Stimulated activated CD8-positive, alpha-beta memory T cell treated with anti-CD3 and anti-CD28 coated beads, Interleukin-15, amount 100 ng/mL, for 48 hours (primary cell): ENCODE results near the gene PCDH19.

Source experiments
- DNase-seq, 2 donors: peaks; one replicate each; pipeline ENCODE4 v3.0.0-alpha.2; 2020; ENCODE audit warnings: low read depth in 2 of 2

Gene PCDH19

DNA sequence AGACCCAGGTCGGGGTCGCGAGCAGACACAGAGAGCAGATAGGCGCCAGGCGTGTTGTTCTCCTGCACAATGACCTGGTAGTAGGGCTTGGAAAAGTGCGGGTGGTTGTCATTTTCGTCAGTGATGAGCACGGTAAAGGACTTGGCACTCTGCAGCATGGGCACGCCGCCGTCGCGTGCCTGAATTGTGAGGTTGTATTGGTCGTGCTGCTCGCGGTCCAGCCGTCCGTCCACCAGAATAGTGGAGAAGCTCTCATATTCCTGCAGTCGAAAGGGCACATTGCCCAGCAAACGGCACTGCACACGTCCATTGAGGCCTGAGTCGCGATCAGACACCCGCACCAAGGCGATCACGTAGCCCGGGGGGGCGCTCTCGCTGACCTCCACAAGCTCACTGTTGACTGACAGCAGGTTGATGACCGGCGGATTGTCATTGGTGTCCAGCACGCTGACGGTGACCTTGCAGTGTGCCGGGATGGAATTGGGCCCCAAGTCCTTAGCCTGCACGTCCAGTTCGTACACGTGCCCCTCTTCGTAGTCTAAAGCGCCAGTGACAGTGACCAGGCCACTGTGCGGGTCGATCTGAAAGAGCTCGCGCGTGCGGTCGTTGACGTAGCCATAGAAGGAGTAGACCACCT is 2.8 kb downstream of the PCDH19 start:
- no peak for DNase-seq

DNA sequence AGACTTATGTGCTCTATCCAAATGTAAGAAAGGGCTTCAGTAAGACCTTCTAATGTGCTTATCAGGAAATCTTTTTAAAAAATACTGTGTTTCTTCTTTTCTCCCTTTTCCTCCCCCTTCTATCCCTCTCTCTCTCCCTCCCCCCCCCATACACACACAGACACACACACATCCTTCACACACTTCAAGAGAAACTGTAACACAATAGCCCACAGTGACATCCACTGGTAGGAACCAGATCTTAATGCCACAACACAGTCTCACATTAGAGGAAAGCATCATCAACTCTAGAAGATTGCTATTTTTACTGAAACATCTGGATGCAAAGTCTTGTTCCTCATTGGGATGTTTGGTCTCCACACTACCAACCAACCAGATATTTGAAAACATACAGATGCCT is 4.6 kb downstream of the PCDH19 start:
- DNase-seq, result no peak

DNA sequence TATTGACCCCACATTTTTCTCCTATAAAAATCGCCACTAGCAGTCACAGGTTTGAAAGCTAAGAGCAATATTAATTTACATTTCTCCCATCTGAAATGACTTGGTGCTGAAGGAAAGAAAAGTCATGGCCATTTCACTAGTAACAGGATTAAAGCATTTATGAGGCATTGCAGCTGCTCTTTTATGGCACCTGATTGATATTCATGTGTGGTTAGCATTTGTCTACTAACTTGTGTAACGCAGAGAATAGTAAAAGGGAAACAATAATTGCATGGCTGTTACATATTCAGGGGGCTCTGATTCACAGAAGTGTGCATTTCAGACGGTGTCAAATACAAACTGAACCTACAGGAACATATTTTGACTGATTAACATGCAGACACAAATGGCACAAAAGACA is 5.2 kb downstream of the PCDH19 start:
- DNase-seq, result no peak

- no peak for DNase-seq
These were observed 14.3 kb downstream of the PCDH19 start for GRCh38 chrX:100395781-100396180.

- DNase-seq, result no peak
These were observed 28.5 kb downstream of the PCDH19 start for GRCh38 chrX:100381619-100382018.

DNA sequence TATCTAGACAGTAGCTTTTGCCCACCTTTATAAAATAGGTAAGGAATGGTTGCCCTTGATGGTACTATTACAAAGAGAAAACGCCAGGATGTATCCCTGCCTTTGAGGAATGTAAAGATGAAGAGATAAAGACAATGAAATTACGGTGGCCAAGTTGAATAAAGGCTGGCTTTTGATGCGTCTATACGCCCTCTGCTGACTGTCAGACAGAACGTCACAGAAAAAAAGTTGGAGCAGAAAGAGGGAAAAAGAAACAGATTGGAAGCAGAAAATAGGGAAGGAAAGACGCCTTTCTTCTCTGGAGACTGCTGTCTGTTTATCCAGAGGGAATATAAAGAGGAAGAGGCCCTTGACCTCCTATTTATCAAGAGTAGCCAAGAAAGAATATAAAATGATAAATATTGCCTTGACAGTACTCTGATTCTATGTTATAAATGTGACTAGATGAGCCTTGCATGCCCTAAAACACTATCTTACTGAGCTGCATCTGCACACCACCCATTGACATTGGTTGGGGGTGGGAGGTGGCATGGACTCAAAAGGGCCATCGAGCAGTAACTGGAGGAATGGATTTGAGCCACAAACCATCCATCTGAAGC is 30.6 kb downstream of the PCDH19 start:
- no peak for DNase-seq

DNA sequence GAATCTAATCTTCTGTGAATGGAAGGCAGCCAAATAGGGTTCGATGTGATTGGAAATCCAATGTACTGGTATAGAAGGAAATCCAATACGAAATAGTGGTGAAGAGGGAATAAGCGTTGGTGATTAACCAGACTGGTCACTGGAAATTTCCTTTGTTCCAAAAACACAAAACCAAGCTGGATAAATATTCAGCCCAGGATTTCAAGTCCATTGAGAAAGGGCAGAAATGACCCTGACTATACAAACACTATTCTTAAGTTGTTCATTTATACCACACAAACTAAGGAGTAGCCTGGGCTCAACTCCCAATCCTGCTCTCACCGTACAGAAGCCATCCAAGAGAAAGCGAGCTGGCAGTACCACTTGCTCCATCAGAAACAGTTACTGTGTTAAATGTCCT is 32.2 kb downstream of the PCDH19 start:
- DNase-seq, result no peak

DNA sequence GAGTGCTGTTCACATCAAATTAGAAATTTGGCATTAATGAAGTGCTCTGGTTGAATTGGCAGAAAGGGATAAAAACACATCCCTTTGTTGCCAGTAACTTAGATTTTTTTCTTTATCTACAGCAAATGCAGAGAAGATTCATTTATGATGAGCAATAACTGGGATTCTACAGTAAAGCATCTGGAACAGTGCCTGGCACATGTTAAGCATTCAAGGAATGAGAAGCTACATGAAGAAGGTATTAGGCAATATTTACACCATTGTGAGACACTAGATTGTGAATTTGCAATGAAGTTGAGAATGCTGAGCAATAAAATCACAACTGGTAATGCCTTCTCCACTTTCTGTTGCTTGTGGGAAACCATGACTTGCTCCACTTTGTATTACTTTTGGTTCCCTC is 33.5 kb downstream of the PCDH19 start:
- no peak for DNase-seq

DNA sequence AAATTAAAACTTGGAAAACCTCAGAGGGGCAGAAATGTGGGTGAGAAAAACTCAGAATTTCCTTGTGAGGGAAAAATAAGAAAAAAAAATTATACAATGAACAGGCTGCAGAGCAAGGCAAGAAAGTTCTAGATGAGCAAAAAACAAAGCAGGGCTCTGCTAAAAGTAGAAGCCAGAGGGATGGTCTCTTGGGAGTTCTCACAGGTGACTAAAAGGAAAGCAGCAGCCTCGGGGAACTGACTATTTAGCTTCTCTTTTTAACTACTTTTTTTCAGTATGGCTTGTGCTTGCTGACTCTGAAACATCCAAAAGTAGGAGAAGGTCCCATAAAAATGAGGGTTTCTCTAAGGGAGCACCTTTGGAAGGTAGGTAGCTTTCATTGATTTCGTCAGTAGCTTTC is 36.4 kb downstream of the PCDH19 start:
- no peak for DNase-seq

- no peak for DNase-seq
These were observed 41.9 kb downstream of the PCDH19 start for GRCh38 chrX:100368167-100368566.

DNA sequence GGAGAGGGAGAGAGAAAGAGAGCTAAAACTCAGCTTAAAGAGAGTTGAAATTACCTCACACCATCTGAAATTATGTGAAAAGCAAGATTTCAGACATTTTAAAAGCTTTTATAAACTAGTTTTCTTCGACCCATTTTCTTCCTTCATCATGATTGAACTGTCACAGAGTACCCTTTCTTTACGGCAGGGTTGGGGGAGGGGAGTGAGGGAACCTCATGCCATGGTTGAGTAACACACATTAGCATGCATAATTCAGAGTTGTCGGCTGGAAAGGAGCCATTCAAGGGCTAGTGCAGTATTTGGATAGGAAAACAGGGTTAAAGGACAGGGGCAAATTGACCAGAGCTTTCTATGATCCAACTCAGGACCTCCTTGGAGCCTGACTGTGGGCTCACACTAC is 46.2 kb downstream of the PCDH19 start:
- DNase-seq, result no peak

GRCh38 chrX:100358766-100359165 is 51.3 kb downstream of the PCDH19 start:
- no peak for DNase-seq

DNA sequence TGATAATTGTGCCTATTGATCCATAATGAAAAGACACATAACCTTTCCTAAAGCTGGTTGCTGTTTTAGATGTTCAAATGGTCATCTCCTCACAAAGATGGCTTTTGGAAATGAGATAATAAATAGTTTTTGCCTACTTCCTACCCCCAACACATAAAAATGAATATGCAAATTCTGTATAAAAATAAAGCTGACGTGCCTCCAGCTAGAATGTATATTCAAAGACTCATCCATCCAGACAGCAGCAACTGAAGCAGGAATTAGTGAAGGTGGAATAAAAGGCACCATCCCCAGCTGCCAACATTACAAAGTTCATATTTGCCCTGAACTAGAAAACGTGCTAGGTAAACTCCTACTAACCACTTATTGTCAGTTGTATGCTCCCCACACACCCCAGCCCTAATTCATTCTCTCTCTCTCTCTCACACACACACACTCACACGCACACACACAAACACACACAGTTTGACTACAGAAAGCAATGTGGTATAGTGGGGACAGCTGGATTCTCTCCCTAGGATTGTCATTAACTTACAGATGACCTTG is 53.6 kb downstream of the PCDH19 start:
- no peak for DNase-seq

DNA sequence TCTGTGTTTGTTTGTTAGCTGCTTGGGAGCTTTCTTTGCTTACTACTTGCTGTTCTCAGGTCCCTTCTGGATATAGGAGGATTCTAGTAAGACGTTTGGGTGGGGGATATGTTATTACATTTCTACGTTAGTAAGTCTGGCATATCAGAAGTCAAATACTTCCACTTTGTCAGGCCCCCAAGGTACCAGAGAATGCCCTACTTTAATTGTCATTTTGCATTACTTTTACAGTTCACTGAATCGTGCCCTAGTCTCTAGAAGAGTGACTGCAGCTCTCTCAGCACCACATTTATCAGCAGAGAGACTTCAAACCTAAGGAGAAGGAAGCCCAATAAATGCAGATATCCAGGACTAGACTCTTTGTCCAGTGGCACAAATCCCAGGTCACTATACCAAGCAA is 54.4 kb downstream of the PCDH19 start:
- no peak for DNase-seq

- no peak for DNase-seq
These were observed 56.7 kb downstream of the PCDH19 start for GRCh38 chrX:100353326-100353725.

GRCh38 chrX:100350704-100351489 is 59.2 kb downstream of the PCDH19 start:
- no peak for DNase-seq

- DNase-seq, result no peak
These were observed 60.7 kb downstream of the PCDH19 start for GRCh38 chrX:100349391-100349790.

- no peak for DNase-seq
These were observed 68.9 kb downstream of the PCDH19 start for GRCh38 chrX:100341142-100341510.

GRCh38 chrX:100340491-100341141 is 69.5 kb downstream of the PCDH19 start:
- DNase-seq, result no peak

GRCh38 chrX:100328351-100328750 is 81.7 kb downstream of the PCDH19 start:
- DNase-seq, result no peak

GRCh38 chrX:100319716-100320115 is 90.4 kb downstream of the PCDH19 start:
- DNase-seq, result no peak

GRCh38 chrX:100316987-100317386 is 93.1 kb downstream of the PCDH19 start:
- no peak for DNase-seq
